GM12801 (cell line): ENCODE measurements around the gene MRPS25.

ENCODE experiments used
- TF ChIP-seq, protein P1 (sequence below): IDR thresholded peaks from one replicate; pipeline ENCODE4 v1.5.1; 2011; ENCODE audit warnings: control low read depth; ENCODE audit not compliant: insufficient read length; ENCODE audit errors: extremely low read depth

Gene MRPS25

GRCh38 chr3:15042936-15043335 lies 22.2 kb downstream of the MRPS25 start:
- TF ChIP-seq, protein P1, sequence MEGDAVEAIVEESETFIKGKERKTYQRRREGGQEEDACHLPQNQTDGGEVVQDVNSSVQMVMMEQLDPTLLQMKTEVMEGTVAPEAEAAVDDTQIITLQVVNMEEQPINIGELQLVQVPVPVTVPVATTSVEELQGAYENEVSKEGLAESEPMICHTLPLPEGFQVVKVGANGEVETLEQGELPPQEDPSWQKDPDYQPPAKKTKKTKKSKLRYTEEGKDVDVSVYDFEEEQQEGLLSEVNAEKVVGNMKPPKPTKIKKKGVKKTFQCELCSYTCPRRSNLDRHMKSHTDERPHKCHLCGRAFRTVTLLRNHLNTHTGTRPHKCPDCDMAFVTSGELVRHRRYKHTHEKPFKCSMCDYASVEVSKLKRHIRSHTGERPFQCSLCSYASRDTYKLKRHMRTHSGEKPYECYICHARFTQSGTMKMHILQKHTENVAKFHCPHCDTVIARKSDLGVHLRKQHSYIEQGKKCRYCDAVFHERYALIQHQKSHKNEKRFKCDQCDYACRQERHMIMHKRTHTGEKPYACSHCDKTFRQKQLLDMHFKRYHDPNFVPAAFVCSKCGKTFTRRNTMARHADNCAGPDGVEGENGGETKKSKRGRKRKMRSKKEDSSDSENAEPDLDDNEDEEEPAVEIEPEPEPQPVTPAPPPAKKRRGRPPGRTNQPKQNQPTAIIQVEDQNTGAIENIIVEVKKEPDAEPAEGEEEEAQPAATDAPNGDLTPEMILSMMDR = no peak

DNA sequence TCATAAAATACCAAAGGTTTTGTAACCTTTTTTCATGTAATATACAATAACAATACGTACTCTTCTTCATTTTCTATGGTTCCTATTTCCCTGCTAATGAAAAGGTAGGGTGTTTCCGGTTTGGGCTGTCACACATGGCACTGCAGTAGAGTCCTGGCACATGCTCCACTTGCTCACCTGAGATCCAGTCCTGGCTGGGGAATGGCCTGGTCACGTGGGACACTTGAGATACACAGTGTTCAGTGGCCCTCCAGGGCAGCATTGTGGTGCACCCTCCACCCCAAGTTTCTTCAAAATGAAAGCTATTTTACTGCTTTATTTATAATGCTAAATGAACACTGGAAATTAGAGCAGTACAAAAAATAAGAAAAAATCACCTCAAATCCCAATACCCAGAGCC lies 23.2 kb downstream of the MRPS25 start:
- TF ChIP-seq, protein P1 = no peak

- TF ChIP-seq, protein P1 = no peak
These were observed 24.3 kb downstream of the MRPS25 start for GRCh38 chr3:15040844-15041243.

- TF ChIP-seq, protein P1 = no peak
These were observed 26.8 kb downstream of the MRPS25 start for GRCh38 chr3:15038306-15038705.

- TF ChIP-seq, protein P1 = no peak
These were observed 32.0 kb downstream of the MRPS25 start for GRCh38 chr3:15033103-15033502.

DNA sequence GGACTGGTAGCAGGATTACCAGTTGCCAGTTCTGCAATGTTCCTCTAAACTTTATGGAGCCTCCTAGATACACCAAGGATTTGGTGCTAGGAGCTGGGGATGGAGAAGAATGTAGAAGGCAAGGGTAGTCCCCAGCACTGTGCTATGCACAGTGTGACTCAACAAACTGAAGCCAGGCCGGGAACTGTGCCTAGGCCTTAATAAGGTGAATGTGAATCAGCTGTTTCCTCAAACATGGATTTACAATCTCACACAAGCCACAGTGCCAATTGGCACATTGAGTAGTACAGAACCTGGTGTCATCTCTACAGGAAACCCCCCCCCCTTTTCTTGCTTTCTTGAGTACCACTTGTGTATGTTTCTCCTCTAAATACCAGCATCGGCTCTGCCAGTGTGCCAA lies 32.5 kb downstream of the MRPS25 start:
- TF ChIP-seq, protein P1 = no peak

GRCh38 chr3:15029625-15030024 lies 35.5 kb downstream of the MRPS25 start:
- TF ChIP-seq, protein P1 = no peak

- TF ChIP-seq, protein P1 = no peak
These were observed 41.4 kb downstream of the MRPS25 start for GRCh38 chr3:15023719-15024118.
